SJSA1 (cell line): ENCODE results near the gene COPA. TPM values are rescaled to one million over a fixed set of nuclear protein-coding genes. Genes with fewer than 3 reads are reported as not detected.

ENCODE experiments used
- DNase-seq, 2 experiments: peaks; one replicate each; pipeline ENCODE4 v3.0.0-alpha.2; 2015 to 2020; ENCODE audit warnings: low spot score in 2 of 2, low read depth in 1 of 2
- H3K27ac ChIP-seq: fragments of 250-450 bp; sonication (Bioruptor Pico); 2 replicates; pipeline ENCODE4 v1.5.1; 2020; ENCODE audit warnings: mild to moderate bottlenecking, moderate library complexity
- H3K27me3 ChIP-seq: fragments of 250-450 bp; sonication (Bioruptor Pico); replicated peaks from 2 replicates; pipeline ENCODE4 v1.5.1; 2020; ENCODE audit warnings: mild to moderate bottlenecking, moderate library complexity
- H3K36me3 ChIP-seq: fragments of 250-450 bp; sonication (Bioruptor Pico); 2 replicates; pipeline ENCODE4 v1.5.1; 2020; ENCODE audit warnings: mild to moderate bottlenecking
- H3K4me1 ChIP-seq: fragments of 250-450 bp; sonication (Bioruptor Pico); replicated peaks from 2 replicates; pipeline ENCODE4 v1.6.1; 2021; ENCODE audit warnings: mild to moderate bottlenecking
- H3K4me3 ChIP-seq: fragments of 250-450 bp; sonication (Bioruptor Pico); 2 replicates; pipeline ENCODE4 v1.5.1; 2020; ENCODE audit warnings: mild to moderate bottlenecking
- H3K9me3 ChIP-seq: fragments of 250-450 bp; sonication (Bioruptor Pico); replicated peaks from 2 replicates; pipeline ENCODE4 v1.5.1; 2020; ENCODE audit warnings: mild to moderate bottlenecking
- total RNA-seq: library from RNA; depleted of rRNA; stranded (reverse); fragments of >200 nt; shearing (Covaris generic); gene quantifications from 2 replicates; pipeline ENCODE4 v1.2.3, GENCODE V29; 2014

COPA gene
- total RNA-seq, 1 experiment from 2014 or later = 191 TPM

DNA sequence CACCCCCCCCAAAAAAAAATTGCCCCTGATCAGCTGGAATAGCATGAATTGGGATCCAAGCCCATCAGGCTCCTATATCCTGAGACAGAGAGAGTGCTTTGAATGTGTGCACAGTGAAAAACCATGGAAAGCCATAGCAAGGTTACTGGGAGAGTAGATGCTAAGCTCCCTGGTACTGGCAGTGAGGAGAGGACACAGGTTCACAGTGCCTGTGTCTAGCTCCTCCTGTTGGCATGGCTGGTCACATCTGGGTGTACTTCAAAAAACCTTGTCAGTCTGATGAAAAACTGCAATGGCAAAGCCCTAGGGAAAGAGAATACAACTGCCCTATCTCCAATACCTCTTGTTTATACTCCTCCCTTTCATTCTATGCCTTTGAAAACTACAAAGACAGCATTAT, 12.9 kb downstream of the COPA start:
- peaks cover 97% of the 10 kb centered on the region for H3K36me3 ChIP-seq
- H3K27me3 ChIP-seq = no peaks in the 10 kb centered on the region

DNA sequence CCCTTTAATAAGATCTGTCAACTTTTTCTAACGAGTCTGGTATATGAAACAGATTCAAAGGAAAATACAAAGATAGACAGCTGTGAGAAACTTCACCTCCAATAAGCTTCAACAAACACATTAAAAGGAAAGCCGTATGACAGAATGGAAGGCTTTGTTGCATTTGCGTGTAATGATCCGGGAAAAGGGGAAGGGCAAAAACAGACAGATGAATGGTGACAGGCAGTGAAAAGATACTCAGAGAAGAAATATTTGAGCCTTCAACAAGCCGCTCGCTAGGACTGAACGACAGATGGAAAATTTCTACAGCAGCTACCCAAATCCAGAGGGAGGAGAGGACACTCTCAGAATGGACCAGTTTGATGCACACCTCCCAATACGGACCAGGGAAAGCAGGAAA, 14.9 kb downstream of the COPA start:
- no peak overlapping the region for H3K4me3 ChIP-seq
- no peaks in the 10 kb centered on the region for H3K27me3 ChIP-seq
- peaks cover 94% of the 10 kb centered on the region for H3K36me3 ChIP-seq
- no peak for DNase-seq
- H3K27ac ChIP-seq = no peak overlapping the region
- H3K4me1 ChIP-seq = no peaks in the 10 kb centered on the region
- no peaks in the 10 kb centered on the region for H3K9me3 ChIP-seq

More for the DNA sequence above, 12.9 kb downstream of the COPA start:
- no peaks in the 10 kb centered on the region for H3K9me3 ChIP-seq
- no peaks in the 10 kb centered on the region for H3K4me1 ChIP-seq
- no peak overlapping the region for H3K4me3 ChIP-seq
- no peak overlapping the region for H3K27ac ChIP-seq
- DNase-seq = no peak

DNA sequence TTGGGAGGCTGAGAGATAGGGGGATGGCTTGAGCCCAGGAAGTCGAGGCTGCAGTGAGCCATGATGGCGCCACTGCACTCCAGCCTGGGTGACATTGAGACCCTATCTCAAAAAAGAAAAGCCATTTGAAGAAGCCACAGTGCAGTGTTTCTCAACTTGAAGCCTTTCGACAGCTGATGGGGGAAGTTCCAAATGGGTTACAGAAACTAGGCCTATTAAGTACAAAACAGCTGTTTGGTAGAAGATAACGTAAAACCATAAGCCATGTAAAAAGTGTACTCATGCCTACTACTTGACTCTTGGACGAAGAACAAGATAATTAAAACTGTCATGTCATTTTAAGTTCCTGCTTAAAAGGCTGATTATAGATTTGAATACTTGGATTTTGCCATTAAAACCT, 16.6 kb downstream of the COPA start:
- H3K9me3 ChIP-seq = no peaks in the 10 kb centered on the region
- no peak for DNase-seq

DNA sequence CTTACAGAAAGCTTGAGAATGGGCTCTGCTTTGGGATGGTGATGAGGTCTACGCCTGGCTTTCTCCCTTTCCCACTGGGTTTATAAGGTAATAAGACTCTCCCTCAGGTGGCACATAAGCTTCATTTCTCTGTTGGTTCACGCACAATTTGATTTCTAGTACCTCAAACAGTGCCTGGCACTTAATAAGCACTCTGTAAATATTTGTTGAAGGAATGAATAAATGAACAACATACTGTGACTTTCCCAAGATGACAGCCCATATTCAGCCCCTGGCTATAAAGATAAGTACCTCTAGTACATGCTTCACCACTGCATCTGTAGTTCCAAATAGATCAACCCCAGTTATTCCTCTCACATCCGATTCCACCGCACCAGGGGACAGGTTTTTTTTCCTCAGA, 17.8 kb downstream of the COPA start:
- DNase-seq = no peak
- no peaks in the 10 kb centered on the region for H3K4me1 ChIP-seq
- no peaks in the 10 kb centered on the region for H3K27me3 ChIP-seq
- peaks cover 91% of the 10 kb centered on the region for H3K36me3 ChIP-seq
- H3K27ac ChIP-seq = no peak overlapping the region
- no peak overlapping the region for H3K4me3 ChIP-seq
- no peaks in the 10 kb centered on the region for H3K9me3 ChIP-seq

More for the DNA sequence above, 16.6 kb downstream of the COPA start:
- Histone ChIP-seq H3K27ac (no peak overlapping the region), H3K4me3 (no peak overlapping the region), H3K4me1 (no peaks in the 10 kb centered on the region), H3K36me3 (peaks cover 94% of the 10 kb centered on the region), H3K27me3 (no peaks in the 10 kb centered on the region)

DNA sequence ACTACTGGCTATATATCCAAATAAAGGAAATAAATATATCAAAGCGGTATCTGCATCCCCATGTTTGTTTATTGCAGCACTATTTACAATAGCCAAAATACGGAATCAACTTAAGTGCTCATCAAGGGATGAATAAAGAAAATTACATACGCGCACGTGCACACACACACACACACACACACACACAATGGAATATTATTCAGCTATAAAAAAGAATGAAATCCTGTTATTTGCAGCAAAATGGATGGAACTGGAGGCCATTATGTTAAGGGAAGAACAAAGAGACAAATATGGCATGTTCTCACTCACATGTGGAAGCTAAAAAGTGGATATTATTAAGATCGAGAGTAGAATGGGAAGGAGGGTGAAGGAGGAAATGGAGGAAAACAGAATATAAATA, 20.2 kb downstream of the COPA start:
- Histone ChIP-seq H3K4me3 (no peak overlapping the region), H3K27me3 (no peaks in the 10 kb centered on the region), H3K36me3 (peaks cover 80% of the 10 kb centered on the region), H3K27ac (no peak overlapping the region), H3K9me3 (no peaks in the 10 kb centered on the region), H3K4me1 (no peaks in the 10 kb centered on the region)
- DNase-seq = no peak

DNA sequence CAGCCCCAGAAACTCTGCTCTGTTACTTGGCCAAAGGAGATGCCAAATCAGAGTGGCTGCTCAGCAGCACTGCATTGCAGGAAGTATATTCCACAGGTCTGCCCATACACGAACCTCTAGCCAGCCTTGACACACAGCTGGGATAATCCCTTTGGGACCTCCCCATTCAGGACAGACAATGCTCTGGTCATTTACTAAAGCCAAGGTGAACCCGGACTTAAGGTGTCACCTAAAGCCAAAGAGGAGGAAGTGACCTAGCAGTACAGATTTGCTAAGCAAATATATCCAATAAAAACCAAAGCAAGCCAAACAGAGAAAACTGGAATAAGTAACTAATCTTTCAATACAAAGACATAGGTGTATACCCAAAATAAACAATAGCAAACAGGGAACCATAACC, 27.7 kb downstream of the COPA start:
- H3K9me3 ChIP-seq = no peaks in the 10 kb centered on the region
- H3K4me1 ChIP-seq = no peaks in the 10 kb centered on the region
- H3K4me3 ChIP-seq = no peak overlapping the region
- peaks cover 88% of the 10 kb centered on the region for H3K36me3 ChIP-seq
- no peak for DNase-seq
- no peaks in the 10 kb centered on the region for H3K27me3 ChIP-seq
- no peak overlapping the region for H3K27ac ChIP-seq

DNA sequence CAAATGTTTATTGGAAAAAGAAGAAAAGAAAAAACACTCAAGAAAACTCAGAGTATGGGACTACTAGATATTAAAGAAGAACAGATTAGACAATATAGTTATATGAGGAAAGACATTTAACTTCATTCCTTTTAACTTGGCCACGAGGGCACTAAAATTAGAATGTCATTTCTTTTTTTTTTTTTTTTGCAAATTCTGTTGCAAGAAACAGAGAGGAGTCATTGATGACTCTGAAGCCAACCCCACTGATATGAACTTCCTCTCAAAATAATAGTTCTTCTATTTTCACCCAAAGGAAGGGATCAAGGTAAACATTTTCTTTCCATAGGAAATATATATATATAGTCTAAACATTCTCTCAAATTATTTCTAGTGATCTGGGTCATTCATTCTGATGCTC, 33.5 kb downstream of the COPA start:
- H3K4me3 ChIP-seq = no peak overlapping the region
- peaks cover 100% of the 10 kb centered on the region for H3K36me3 ChIP-seq
- H3K27ac ChIP-seq = no peak overlapping the region
- no peaks in the 10 kb centered on the region for H3K4me1 ChIP-seq
- no peaks in the 10 kb centered on the region for H3K9me3 ChIP-seq
- no peak for DNase-seq
- H3K27me3 ChIP-seq = no peaks in the 10 kb centered on the region

DNA sequence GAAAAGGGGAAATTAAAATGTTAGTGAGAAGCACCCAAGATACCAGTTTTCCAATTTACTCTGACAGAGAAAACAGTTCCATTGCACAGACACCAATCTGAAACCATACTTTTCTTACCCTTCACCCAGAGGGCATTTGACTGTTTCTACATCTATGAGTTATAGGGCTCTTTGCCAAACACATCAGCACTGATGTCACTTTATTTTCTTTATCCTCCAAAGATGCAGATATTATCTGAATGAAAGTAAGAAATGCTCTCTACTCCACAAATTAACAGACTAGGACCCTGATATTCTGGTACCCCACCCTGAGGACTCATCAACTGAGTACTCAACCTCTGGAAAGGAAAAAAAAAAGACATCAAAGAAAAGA, 33.9 kb downstream of the COPA start:
- Histone ChIP-seq H3K4me1 (no peaks in the 10 kb centered on the region), H3K4me3 (no peak overlapping the region), H3K27me3 (no peaks in the 10 kb centered on the region), H3K27ac (no peak overlapping the region), H3K36me3 (peaks cover 100% of the 10 kb centered on the region), H3K9me3 (no peaks in the 10 kb centered on the region)
- no peak for DNase-seq

DNA sequence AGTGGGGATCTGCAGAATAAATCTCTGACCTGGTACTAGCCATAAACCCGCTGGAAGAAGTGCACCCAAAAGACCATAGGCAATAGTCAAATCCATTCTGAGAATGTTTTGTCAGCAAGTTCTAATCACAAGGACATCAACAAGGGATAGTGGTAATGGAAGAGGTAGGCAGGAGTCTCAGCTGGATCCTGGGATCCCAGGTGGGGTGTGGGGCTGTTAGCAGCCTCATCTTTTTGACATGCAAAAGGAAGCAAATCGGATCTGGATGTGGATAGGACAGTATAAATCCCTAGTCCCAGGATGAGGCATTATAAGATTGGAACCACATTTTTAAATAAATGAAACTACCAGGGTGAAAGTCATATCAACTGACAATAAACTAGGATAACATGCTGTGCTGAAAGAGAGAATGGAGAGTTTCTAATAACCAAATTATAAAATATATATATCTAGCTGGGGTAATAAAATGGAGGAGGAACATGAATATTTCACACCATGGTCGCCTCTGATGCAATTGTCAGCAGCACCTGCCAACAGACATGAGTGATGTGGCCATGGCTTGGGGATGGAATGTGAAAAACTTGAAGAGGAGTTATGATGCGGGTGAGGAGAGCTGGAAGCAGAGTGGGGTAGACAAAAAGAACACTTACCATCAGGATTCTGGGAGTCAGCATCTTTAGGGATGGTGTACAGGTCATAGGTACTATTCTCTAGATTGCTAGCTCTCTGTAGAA, 34.4 kb downstream of the COPA start:
- H3K4me1 ChIP-seq = no peaks in the 10 kb centered on the region
- no peak overlapping the region for H3K4me3 ChIP-seq
- no peaks in the 10 kb centered on the region for H3K27me3 ChIP-seq
- no peak overlapping the region for H3K27ac ChIP-seq
- no peaks in the 10 kb centered on the region for H3K9me3 ChIP-seq
- peaks cover 100% of the 10 kb centered on the region for H3K36me3 ChIP-seq
- no peak for DNase-seq

DNA sequence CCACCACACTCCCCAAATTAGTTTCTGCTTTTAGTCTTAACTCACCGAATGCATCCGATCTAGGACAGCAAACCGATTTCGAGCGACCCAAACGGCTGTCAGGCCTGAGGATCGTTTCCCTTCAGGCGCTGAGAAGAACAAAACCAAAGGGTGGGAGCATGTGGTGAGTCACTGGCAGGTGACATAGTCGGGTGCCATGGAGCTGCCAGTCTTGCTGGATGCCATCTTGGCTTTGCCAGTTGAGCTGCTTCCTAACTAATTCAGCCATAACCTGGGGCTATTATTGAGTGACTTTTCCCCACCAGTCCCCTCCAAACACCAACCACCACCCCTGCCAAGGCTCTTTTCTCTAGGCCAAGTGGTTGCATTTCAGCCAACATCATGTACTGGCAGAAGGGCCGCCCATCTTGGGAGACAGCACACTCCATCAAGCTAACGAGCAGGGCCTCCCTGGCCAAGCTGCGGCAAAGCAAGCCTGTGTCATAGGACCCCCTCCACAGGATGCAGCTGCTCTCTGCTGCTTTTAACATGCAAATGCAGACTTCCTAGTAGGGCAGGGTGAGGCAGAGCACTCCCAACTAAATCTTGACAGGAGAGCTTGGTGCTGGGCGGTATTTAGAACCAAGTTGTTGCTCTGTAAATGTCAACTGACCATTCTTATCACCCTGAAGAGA, 35.8 kb downstream of the COPA start:
- no peak for DNase-seq
- H3K27me3 ChIP-seq = no peaks in the 10 kb centered on the region
- H3K27ac ChIP-seq = no peak overlapping the region
- no peaks in the 10 kb centered on the region for H3K9me3 ChIP-seq
- no peak overlapping the region for H3K4me3 ChIP-seq
- no peaks in the 10 kb centered on the region for H3K4me1 ChIP-seq
- H3K36me3 ChIP-seq = peaks cover 98% of the 10 kb centered on the region

DNA sequence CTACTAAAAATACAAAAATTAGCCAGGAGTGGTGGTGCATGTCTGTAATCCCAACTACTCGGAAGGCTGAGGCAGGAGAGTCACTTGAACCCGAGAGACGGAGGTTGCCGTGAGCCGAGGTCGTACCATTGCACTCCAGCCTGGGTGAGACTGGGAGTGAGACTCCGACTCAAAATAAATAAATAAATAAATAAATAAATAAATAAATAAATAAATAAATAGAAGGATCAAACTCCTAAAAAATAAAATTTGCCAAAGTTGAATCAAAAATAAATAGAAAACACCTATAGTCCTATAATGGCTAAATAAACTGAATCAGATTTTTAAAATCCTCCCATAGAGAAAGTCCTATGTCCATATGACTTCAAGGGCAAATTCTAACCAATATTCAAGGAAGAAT, 42.9 kb downstream of the COPA start:
- peaks cover 93% of the 10 kb centered on the region for H3K36me3 ChIP-seq
- DNase-seq = no peak
- H3K27ac ChIP-seq = no peak overlapping the region
- H3K27me3 ChIP-seq = no peaks in the 10 kb centered on the region
- no peaks in the 10 kb centered on the region for H3K4me1 ChIP-seq
- no peak overlapping the region for H3K4me3 ChIP-seq
- no peaks in the 10 kb centered on the region for H3K9me3 ChIP-seq

DNA sequence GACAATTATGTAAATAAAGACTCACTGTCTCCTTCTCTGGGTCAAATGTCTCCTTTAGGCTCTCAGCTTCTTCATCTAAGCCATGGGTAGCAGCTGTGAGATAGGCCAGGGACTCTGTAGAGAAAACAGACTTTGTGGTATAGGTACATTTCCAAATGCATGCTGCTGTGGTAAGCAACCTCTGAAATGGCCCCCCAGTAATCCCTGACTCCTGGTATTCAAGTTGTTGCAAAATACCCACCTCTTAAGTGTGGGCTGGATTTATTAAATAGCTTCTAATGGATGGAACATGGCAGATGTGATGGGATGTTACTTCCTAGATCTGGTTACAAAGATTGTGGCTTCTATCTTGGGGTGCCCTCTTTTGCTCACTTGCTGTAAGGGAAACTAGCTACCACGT, 47.0 kb downstream of the COPA start:
- H3K9me3 ChIP-seq = 0 out of 2 replicates have a peak, but pooled peaks cover 2% of the 10 kb centered on the region
- no peak overlapping the region for H3K27ac ChIP-seq
- no peak for DNase-seq
- no peak overlapping the region for H3K4me3 ChIP-seq
- H3K36me3 ChIP-seq = peaks cover 98% of the 10 kb centered on the region
- no peaks in the 10 kb centered on the region for H3K4me1 ChIP-seq
- H3K27me3 ChIP-seq = no peaks in the 10 kb centered on the region

DNA sequence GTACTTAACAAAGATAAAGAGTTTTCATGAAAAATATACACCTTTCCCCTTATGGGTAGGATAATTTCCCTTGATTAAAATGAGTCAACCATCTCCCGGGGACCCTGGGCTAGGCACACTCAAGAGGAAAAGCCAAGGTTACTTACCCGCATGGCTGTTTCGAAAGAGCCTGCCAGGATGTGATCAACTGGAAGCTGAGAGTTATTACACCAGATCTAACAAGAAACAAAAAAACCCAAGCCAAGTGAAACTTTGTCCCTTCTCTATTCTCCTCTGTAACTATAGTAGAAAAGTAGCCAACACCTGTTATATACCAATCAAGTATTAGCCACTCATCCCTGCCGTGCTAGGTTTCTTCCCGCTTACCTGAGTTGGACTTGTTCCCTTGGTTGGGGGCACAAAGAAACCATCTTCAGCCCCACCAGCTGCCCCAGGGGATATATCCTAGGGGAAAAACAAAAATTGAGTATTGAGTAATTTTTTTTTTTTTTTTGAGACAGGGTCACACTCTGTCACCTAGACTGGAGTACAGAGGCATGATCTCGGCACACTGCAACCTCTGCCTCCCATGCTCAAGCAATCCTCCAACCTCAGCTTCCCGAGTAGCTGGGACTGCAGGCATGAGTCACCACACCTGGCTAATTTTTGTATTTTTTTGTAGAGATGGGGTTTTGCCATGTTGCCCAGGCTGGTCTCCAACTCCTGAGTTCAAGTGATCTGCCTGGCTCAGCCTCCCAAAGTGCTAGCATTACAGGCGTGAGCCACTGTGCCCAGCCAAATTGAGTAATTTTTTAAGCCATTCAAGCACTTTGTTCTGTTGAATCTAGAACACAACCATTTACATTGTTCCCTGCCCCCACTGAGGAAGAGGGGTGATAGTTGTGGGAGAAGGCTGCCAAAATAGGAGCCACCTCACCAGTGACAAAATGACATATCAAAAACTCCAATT, 49.8 kb downstream of the COPA start:
- Histone ChIP-seq H3K9me3 (0 out of 2 replicates have a peak, but pooled peaks cover 2% of the 10 kb centered on the region), H3K27ac (no peak overlapping the region), H3K4me3 (no peak overlapping the region), H3K36me3 (peaks cover 100% of the 10 kb centered on the region), H3K4me1 (no peaks in the 10 kb centered on the region), H3K27me3 (no peaks in the 10 kb centered on the region)
- no peak for DNase-seq
